Globus pallidus (tissue), 1 donor: ENCODE measurements around the gene ARHGEF28.

ENCODE experiments used
- DNase-seq: peaks from one replicate; pipeline ENCODE4 v3.0.0-alpha.2; 2015; ENCODE audit warnings: low spot score

Gene ARHGEF28

GRCh38 chr5:73816656-73817420, 190.8 kb downstream of the ARHGEF28 start:
- no peak for DNase-seq

DNA sequence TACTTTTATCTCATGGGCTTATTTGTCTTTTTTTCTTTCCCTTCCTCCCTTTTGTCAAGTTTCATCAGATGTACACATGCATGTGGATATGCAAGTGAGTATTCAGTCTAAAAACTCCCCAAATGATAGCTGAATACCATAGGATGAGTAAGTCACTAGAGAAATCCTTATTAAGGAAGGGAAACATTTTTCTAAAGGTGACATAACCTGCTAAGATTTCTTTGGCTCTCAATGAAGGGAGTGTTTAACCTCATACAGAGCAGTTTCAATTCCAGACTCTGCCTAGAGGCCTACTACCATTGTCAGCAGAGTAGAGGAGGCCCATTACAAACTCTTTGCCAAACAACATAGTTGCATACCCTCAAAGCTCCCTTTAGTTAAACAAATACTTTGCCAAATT, 192.4 kb downstream of the ARHGEF28 start:
- DNase-seq = no peak

DNA sequence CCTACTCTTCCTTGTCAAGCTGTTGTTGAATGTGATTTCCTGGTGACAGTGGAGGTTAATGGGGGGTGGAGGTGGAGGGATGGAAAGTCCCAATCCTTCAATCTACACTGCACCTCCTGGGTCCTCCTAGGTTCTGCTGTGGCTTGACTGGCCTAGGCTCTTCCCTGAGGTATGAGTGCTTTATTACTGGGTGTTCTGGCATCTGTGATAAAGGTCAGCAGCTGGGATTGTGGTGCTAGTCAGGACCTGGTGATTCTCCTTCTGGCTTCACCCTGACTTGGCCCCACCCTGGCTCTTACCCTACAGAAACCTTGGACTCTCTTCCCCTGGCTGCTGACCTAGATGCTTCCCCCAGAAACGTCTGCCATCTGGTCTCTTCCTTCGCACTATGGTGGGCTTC, 194.3 kb downstream of the ARHGEF28 start:
- no peak for DNase-seq

DNA sequence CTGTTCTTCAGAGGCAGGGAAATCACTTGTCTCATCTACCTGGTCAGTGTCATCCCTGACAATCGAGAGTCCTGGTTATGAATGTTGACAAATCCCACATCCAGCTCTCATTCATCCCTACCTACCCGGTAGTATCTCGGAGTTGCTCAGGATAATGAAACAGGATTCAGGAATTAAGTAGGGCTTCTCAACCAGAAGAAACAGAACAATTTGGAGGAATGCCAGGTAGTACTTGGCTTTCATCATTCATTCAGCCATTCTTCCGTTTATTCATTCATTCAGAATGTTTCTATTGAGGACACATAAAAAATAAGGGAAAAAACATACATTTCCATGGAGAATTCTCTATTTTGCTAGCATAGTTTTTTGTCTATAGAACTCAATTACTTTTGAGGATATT, 195.0 kb downstream of the ARHGEF28 start:
- DNase-seq = no peak

DNA sequence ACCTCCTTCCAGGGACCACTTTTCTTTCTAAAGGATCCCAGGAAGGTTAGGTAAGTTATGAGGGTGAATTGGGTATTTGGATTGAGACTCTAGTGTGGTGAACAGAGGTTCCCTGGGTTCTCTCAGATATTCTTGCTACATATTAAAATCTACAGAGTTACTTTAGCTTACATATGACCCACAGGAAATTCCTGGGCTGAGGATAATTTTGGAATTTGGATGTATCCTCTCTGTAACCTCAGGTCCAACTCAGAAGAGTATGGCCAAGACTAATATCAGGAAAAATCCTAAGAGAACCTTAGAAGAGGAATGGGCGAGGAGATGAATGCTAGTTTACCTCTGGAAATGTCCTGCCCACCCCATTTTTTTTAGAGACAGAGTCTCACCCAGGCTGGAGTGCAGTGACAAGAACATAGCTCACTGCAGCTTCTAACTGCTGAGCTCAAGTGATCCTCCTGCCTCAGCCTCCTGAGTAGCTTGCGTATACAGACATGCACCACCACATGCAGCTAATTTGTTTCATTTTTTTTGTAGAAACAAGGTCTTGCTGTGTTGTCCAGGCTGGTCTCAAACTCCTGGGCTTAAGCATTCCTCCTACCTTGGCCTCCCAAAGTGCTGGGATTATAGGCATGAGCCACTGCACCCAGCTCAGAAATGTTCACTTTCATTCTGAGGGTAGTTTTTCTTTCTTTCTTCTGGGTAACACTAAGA, 196.4 kb downstream of the ARHGEF28 start:
- DNase-seq = no peak

- no peak for DNase-seq
These were observed 197.0 kb downstream of the ARHGEF28 start for GRCh38 chr5:73822989-73823339.

DNA sequence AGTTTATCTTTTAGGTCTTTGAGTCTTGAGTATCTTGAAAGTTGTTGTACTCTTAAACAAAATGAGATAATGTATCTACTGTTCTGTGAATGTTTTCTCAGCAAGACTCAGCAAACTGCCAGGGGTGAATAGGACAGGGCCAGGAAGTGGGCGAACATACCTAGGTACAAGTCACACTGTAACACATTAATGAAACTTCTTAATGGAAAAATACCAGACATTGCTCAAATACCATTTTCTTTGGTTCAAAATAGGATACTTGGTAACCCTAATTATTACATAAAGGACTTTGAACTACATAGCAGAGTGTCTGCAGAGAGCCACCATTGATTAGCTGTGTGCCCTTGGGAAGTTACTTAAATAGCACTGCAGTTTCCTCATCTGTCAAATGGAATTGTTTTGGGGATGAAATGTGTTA, 197.5 kb downstream of the ARHGEF28 start:
- DNase-seq = no peak

DNA sequence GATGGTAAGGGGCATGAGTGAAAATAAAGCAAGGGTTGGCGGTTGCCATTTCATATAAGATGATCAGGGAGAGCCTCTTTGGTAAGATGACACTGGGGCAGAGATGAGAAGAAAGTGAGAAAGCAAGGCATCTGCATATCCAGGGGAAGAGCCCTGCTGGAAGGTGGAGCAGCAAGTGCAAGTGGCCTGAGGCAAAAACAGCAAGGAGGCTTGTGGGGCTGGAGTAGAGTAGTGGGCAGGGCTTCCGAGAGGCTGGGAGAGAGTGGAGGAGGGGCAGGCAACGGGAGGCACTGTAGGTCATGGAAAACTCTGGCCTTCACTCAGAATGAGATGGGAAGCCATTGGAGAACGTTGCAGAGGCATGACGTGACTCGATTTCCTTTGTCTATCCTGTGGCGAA, 199.2 kb downstream of the ARHGEF28 start:
- DNase-seq = no peak

- no peak for DNase-seq
These were observed 199.7 kb downstream of the ARHGEF28 start for GRCh38 chr5:73825736-73826135.

DNA sequence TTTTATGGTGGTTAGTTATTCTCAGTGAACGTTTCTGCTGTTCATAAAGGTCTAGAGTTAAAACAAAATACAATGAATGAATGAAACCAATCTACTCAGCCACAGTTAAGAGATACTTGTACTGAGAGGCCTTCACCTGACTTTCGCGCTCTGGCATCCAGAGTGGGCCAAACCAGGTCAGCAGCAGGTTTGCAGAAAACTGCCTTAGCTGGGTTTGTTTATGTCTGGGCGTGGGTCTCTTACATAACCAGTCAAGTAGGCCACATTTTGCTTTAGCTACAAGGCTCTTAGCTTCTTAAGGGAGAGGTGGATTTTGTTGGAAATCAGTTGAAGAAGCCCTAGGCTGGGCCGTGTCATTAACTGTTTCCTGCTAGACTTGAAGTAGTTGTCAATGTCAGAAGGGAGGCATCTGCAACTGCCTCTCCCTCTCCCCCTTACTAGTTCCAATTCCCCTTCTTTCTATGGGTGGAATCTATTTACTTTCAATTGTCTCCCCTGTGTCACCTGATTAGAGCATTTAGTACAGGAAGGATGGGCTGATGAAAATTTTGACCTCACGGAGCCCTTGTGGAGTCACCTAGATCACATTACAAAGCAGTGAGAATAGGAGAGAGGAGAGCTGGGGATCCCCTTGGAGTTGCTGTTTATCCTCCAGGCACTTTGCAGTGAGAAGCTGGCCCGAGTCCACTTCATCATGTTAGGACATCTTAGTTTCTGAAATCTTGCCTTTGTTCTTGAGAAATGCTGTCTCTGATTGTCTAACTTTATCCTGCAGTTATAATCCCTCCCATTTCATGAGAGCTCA, 200.5 kb downstream of the ARHGEF28 start:
- no peak for DNase-seq

- no peak for DNase-seq
These were observed 201.1 kb downstream of the ARHGEF28 start for GRCh38 chr5:73827106-73827450.

DNA sequence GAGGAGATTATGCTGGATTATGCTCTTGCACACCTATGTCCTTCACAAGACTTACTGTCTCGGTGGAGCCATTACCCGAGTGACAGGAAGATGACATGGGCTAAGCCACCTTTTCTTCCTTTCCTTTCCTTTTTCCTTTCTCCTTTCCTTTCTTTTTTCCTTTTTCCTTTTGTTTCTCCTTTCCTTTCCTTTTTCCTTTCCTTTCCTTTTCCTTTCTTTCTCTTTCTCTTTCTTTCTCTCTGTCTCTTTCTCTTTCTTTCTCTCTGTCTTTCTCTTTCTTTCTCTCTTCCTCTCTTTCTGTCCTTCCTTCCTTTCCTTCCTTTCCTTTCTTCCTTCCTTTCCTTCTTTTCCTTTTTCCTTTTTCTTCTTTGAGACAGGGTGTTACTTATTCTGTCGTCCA, 202.5 kb downstream of the ARHGEF28 start:
- DNase-seq = no peak

DNA sequence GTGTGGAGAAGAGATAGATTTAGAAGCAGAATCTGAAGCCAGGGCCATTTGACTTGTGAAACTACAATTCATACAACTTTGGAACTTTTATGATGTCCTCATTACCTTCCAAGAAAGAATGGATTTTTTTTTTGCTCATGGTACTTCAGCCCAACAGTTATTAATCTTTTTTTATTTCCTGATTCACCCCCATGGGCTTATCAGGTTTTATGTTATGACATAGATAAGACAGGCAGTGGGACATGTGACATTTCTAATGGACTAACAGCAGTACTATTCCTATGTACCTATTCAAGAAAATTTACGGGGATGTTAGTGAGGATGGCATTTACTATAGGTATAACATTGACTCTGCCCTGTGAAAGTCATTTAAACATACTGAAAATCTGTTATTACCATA, 204.7 kb downstream of the ARHGEF28 start:
- no peak for DNase-seq

DNA sequence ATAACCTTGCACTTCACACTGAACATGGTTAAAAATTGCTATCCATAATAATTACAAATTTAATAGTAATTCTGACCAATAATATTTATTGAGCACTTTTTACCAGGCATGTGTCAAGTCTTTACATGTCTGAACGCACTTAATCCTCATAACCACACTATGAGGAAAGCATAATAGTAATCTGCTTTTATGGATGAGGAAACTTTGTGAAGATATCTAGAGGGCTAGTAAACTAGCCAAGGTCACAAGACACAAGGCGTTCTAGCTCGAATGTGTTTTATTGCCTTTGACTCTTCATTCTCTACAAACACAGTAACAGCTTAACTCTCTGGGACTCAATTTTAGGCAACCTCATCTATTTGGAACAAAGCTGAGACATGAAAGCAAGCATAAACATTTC, 205.1 kb downstream of the ARHGEF28 start:
- DNase-seq = no peak

DNA sequence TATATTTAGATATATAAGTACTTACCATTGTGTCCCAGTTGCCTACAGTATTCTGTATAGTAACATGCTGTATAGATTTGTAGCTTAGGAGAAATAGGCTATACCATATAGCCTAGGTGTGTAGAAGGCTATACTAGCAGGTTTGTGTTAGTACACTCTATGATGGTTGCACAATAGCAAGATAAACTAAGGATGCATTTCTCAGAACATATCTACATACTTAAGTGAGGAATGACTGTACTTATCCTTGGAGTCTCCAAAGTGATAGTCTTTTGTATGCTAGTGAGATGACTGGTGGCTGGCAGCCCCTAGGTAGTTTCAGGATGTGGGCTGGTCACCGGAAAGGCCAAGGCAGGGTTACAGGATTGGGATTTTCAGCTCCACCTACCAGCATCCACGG, 208.7 kb downstream of the ARHGEF28 start:
- DNase-seq = no peak

GRCh38 chr5:73835726-73836125, 209.7 kb downstream of the ARHGEF28 start:
- DNase-seq = no peak

DNA sequence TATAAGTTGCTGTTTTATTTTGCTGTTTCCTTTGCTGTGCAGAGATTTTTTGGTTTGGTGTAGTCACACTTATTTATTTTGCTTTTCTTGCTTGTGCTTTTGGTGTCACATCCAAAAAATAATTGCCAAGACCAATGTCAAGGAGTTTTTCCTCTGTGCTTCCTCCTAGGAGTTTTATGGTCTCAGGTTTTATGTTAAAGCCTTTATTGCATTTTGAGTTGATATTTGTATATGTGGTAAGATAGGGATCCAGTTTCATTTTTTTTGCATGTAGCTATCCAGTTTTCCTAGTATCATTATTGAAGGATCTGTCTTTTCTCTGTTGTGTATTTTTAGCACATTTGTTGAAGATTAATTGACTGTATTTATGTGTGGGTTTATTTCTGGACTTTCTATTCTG, 210.6 kb downstream of the ARHGEF28 start:
- DNase-seq = no peak

DNA sequence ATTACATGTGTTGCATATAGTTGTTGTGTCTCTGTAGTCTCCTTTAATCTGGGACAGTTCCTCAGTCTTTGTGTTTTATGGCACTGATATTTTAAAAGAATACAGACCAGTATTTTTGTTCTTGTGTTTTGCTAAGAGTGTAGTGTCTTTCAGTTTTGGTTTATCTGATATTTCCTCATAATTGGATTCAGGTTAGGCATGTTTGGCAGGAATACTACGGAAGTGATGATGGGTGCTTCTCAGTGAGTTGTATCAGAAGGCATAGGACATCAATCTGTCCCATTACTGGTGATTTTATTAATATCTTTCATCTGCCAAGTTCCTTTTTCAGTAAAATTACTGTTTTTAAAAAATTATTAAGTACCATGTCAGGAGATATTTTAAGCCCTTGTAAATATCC, 212.9 kb downstream of the ARHGEF28 start:
- DNase-seq = no peak

DNA sequence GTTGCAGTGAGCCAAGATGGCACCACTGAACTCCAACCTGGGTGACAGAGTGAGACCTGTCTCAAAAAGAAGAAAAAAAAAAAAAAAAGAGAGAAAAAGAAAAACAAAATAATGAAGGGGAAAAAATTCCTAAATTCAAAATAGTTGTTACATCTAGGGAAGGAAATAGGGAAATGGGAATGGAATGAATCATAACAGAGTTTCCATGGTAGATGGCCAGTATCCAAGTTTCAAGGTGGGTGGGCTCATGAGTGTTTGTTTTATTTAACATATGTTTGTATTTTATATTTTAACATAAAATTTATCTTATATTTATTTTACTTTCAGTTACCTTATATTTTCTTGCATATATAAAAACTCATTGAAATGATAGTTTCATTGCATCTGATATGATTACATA, 215.6 kb downstream of the ARHGEF28 start:
- DNase-seq = no peak

DNA sequence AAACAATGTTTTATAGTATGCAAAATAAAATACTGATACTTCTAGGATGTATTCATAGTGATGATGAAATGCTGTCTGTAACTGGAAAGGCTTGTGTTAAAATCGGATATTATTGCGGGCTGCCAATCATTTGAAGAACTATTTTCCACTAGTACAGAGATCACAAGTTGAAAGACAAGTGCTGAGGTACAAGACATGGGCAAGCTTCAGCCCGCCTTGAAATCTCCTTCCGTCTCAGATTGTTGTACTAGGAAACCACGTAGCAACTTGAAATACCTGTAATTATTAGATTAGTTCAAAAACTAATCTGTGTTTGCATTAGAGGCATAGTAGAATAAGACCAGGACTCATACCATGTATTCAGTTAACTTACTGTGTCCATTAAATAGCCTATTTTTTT, 218.2 kb downstream of the ARHGEF28 start:
- no peak for DNase-seq

GRCh38 chr5:73851471-73852181, 225.6 kb downstream of the ARHGEF28 start:
- DNase-seq = no peak

DNA sequence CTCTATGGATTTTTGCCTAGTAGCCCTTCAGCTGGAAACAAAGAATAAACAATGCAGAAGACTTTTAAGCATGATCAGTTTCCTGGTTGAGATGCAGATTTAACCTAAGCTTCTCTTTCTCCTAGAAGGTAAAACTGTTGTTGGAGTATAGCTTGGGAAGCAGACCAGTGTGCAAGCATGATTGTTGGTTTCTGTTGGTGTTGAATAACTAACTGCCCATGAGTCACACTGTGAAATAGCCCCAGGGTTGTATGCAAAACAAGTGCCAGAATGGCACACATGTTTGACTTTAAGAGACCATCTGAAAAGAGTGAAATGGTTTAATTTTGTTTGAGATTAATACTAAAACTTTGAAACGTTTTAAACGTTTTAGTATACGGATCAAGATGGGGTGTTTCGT, 227.1 kb downstream of the ARHGEF28 start:
- DNase-seq = no peak
